ENCODE results near the gene KCNIP4. TPM values are rescaled to one million over a fixed set of nuclear protein-coding genes. Genes with fewer than 3 reads are reported as not detected.

KCNIP4 gene
- total and polyA plus RNA-seq, 2 donors (not counting 3 experiments of a cell fraction or from before 2014, with no cell fraction given): not detected

DNA sequence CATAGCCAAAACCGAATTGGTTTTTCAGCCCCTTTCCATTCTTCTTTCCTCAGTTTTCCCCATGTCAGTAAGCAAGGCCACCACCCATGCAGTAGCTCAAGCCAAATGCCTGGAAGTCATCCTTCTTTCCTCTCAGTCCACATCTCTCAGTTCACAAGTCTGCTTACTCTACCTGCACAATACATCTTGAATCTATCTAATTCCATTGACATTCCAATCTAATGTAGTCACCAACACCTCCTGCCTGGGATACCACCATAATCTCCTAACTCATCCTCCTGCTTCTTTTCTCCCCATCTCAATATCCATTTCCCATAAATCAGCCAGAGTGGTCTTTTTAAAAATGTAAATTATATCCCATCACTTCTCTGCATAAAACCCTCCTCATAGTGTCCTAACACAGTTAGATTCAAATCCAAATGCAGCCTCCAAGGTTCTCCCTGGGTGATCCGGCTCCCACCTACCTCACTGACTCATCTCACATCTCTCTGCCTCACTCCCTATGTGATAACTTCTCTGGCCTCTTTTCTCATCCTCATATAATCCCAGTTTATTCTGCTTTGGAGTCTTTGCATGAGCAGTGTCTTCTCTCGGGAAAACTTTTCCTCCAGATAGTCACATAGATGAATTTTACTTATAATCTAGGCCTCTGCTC lies 26.9 kb downstream of the KCNIP4 start:
- H3K9me1 ChIP-seq (replicated peaks; ENCODE audit: control insufficient read depth, extremely low read depth, insufficient read depth, low read length): no peaks in the 10 kb centered on the region
- DNase-seq (ENCODE audit: low read depth, low spot score) (no peak), FAIRE-seq (no peak)
- no peak overlapping the region for H3K4me3 ChIP-seq (replicated peaks in 1 of 3; ENCODE audit: insufficient read depth in 1 of 3, low read depth in 1 of 3, low read length in 3 of 3)
- dilution Hi-C loops (cut with MboI; ENCODE audit: extremely low pct_ligation_motif_present, low sequenced_read_pairs) (no loop called here), intact Hi-C loops (cut with micrococcal nuclease) (no loop called here)
- H3K9ac ChIP-seq (replicated peaks; ENCODE audit: extremely low read depth, insufficient read depth, low read length): no peak overlapping the region
- TF ChIP-seq, protein P1, sequence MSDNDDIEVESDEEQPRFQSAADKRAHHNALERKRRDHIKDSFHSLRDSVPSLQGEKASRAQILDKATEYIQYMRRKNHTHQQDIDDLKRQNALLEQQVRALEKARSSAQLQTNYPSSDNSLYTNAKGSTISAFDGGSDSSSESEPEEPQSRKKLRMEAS (IDR thresholded peaks at IDR 0.05; ENCODE audit: insufficient read depth, insufficient read length): no peak
- no peak for TF ChIP-seq MYC (IDR thresholded peaks at IDR 0.05; ENCODE audit: low read depth, low read length)
- no peak for TF ChIP-seq POLR2AphosphoS5 (IDR thresholded peaks at IDR 0.05; ENCODE audit: insufficient read depth, low read depth, low read length)
- no peak for TF ChIP-seq GATA2 (IDR thresholded peaks at IDR 0.05; ENCODE audit: insufficient read depth, insufficient read length, low read depth, low read length)
- TF ChIP-seq, protein P2, sequence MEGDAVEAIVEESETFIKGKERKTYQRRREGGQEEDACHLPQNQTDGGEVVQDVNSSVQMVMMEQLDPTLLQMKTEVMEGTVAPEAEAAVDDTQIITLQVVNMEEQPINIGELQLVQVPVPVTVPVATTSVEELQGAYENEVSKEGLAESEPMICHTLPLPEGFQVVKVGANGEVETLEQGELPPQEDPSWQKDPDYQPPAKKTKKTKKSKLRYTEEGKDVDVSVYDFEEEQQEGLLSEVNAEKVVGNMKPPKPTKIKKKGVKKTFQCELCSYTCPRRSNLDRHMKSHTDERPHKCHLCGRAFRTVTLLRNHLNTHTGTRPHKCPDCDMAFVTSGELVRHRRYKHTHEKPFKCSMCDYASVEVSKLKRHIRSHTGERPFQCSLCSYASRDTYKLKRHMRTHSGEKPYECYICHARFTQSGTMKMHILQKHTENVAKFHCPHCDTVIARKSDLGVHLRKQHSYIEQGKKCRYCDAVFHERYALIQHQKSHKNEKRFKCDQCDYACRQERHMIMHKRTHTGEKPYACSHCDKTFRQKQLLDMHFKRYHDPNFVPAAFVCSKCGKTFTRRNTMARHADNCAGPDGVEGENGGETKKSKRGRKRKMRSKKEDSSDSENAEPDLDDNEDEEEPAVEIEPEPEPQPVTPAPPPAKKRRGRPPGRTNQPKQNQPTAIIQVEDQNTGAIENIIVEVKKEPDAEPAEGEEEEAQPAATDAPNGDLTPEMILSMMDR (IDR thresholded peaks at IDR 0.05; ENCODE audit: extremely low read depth in 1 of 2, insufficient read depth in 1 of 2, low read depth in 1 of 2, low read length in 2 of 2): no peak
- no peak for TF ChIP-seq FOS (IDR thresholded peaks at IDR 0.05; ENCODE audit: borderline replicate concordance, insufficient read depth, low read length)
- TF ChIP-seq EZH2 (IDR thresholded peaks at IDR 0.05; ENCODE audit: borderline replicate concordance, low read depth, low read length, severe bottlenecking): no peak
- TF ChIP-seq POLR2A (IDR thresholded peaks at IDR 0.05; ENCODE audit: low read depth, low read length): no peak
- no peak for TF ChIP-seq JUN (IDR thresholded peaks at IDR 0.05; ENCODE audit: borderline replicate concordance, insufficient read depth, insufficient read length, low read depth)
- CTCF ChIA-PET: no interaction called here
- H3K36me3 ChIP-seq (ENCODE audit: control insufficient read depth in 2 of 2, extremely low read depth in 1 of 2, insufficient read depth in 2 of 2, low read length in 2 of 2): no peaks in the 10 kb centered on the region
- no peak overlapping the region for H3K27ac ChIP-seq (ENCODE audit: insufficient read depth, low read depth, low read length)
- no peak overlapping the region for H2AFZ ChIP-seq (ENCODE audit: low read depth, low read length)
- H3K9me3 ChIP-seq (replicated peaks; ENCODE audit: control insufficient read depth, insufficient read depth, low read length): no peaks in the 10 kb centered on the region
- H3K4me1 ChIP-seq (ENCODE audit: control insufficient read depth, extremely low read depth, insufficient read depth, low read length): no peaks in the 10 kb centered on the region
- no peak overlapping the region for H3K4me2 ChIP-seq (ENCODE audit: insufficient read depth, low read length)
- H3K79me2 ChIP-seq (ENCODE audit: control insufficient read depth, insufficient read depth, low read length): no peaks in the 10 kb centered on the region
- no peaks in the 10 kb centered on the region for H3K27me3 ChIP-seq (ENCODE audit: control insufficient read depth in 2 of 2, insufficient read depth in 2 of 2, low read length in 2 of 2)
- no TSS peak for BruUV-seq (replicated peaks)
- POLR2A ChIA-PET: no interaction called here
- no peaks in the 10 kb centered on the region for H4K20me1 ChIP-seq (replicated peaks; ENCODE audit: control insufficient read depth, extremely low read depth, insufficient read depth, low read length)

All from endothelial cell of umbilical vein (primary cell).